CD14-positive monocyte (primary cell): ENCODE data around the gene HOXB1. TPM values are rescaled to one million over a fixed set of nuclear protein-coding genes. Genes with fewer than 3 reads are reported as not detected.

Source experiments
- DNase-seq, 3 donors: peaks; one replicate each; pipeline ENCODE4 v3.0.0-alpha.2; 2011 to 2022
- H2AFZ ChIP-seq: 2 replicates; pipeline ENCODE4 v1.6.0; 2012; ENCODE audit warnings: mild to moderate bottlenecking, low read depth, low read length, inconsistent platforms; ENCODE audit not compliant: insufficient read depth, poor library complexity, severe bottlenecking
- H3K27ac ChIP-seq, 2 donors: 1 replicate in 1 of 2; 2 replicates in 1 of 2; pipeline ENCODE4 v1.5.1; 2012 to 2013; ENCODE audit warnings: low read length in 2 of 2, control low read depth in 1 of 2, inconsistent platforms in 1 of 2, low read depth in 1 of 2, mild to moderate bottlenecking in 1 of 2
- H3K27me3 ChIP-seq, 2 donors: one replicate each; pipeline versions ENCODE4 v1.6.0 to v1.6.1; 2011 to 2013; ENCODE audit warnings: low read length in 2 of 2; ENCODE audit not compliant: control insufficient read depth in 2 of 2, insufficient read depth in 2 of 2
- H3K36me3 ChIP-seq, 2 donors: replicated peaks in 1 of 2; 1 replicate in 1 of 2; 2 replicates in 1 of 2; pipeline versions ENCODE4 v1.5.1 to v1.6.1; 2012 to 2013; ENCODE audit warnings: low read length in 2 of 2, control low read depth in 1 of 2, inconsistent platforms in 1 of 2, mild to moderate bottlenecking in 1 of 2; ENCODE audit not compliant: insufficient read depth in 2 of 2, control insufficient read depth in 1 of 2
- H3K4me1 ChIP-seq, 2 donors: 1 replicate in 1 of 2; 2 replicates in 1 of 2; pipeline versions ENCODE4 v1.5.1 to v1.6.1; 2012 to 2013; ENCODE audit warnings: low read length in 2 of 2, control low read depth in 1 of 2, inconsistent platforms in 1 of 2, mild to moderate bottlenecking in 1 of 2, moderate library complexity in 1 of 2; ENCODE audit not compliant: insufficient read depth in 2 of 2, control insufficient read depth in 1 of 2
- H3K4me2 ChIP-seq: replicated peaks from 2 replicates; pipeline ENCODE3; 2012; ENCODE audit warnings: low read length, moderate library complexity, mild to moderate bottlenecking; ENCODE audit not compliant: poor library complexity, severe bottlenecking; ENCODE audit errors: extremely low read depth
- H3K4me3 ChIP-seq, 3 experiments: fragments of 200-600 bp in 1 of 3; sonication (generic) in 1 of 3; replicated peaks in 1 of 3; 1 replicate in 2 of 3; 2 replicates in 1 of 3; pipeline ENCODE4 v1.5.1; 2011 to 2013; ENCODE audit warnings: low read length in 3 of 3, mild to moderate bottlenecking in 3 of 3, control low read depth in 2 of 3, low read depth in 2 of 3, inconsistent platforms in 1 of 3, moderate library complexity in 1 of 3
- H3K79me2 ChIP-seq: 2 replicates; pipeline ENCODE4 v1.6.0; 2012; ENCODE audit warnings: mild to moderate bottlenecking, control low read depth, inconsistent platforms, low read length, moderate library complexity; ENCODE audit not compliant: insufficient read depth
- H3K9ac ChIP-seq: 2 replicates; pipeline ENCODE4 v1.6.0; 2017; ENCODE audit warnings: low read length, mild to moderate bottlenecking; ENCODE audit not compliant: insufficient read depth, poor library complexity, severe bottlenecking
- H3K9me3 ChIP-seq, 2 donors: replicated peaks in 1 of 2; 1 replicate in 1 of 2; 2 replicates in 1 of 2; pipeline versions ENCODE4 v1.5.1 to v1.6.1; 2012 to 2013; ENCODE audit warnings: low read length in 2 of 2, control low read depth in 1 of 2; ENCODE audit not compliant: control insufficient read depth in 1 of 2, insufficient read depth in 1 of 2
- H4K20me1 ChIP-seq: 2 replicates; pipeline ENCODE4 v1.6.0; 2012; ENCODE audit warnings: mild to moderate bottlenecking, low read length, control low read depth, moderate library complexity; ENCODE audit not compliant: insufficient read depth
- H3K27ac Mint-ChIP-seq, 7 donors: one replicate each; pipeline ENCODE4 v1.8.0; 2020; ENCODE audit warnings: mild to moderate bottlenecking in 7 of 7, mixed read lengths in 7 of 7, moderate library complexity in 6 of 7, inconsistent platforms in 2 of 7
- H3K27me3 Mint-ChIP-seq, 3 donors: one replicate each; pipeline ENCODE4 v1.8.0; 2021 to 2022; ENCODE audit warnings: low read depth in 3 of 3, mild to moderate bottlenecking in 3 of 3, mixed read lengths in 3 of 3, moderate library complexity in 3 of 3, inconsistent platforms in 1 of 3
- H3K36me3 Mint-ChIP-seq, 2 donors: one replicate each; pipeline ENCODE4 v1.8.0; 2020; ENCODE audit warnings: mixed read lengths in 2 of 2, inconsistent platforms in 1 of 2, mild to moderate bottlenecking in 1 of 2
- H3K4me1 Mint-ChIP-seq: one replicate; pipeline ENCODE4 v1.8.0; 2020; ENCODE audit warnings: mild to moderate bottlenecking, mixed read lengths
- H3K4me3 Mint-ChIP-seq, 2 donors: one replicate each; pipeline ENCODE4 v1.8.0; 2020; ENCODE audit warnings: mild to moderate bottlenecking in 2 of 2, mixed read lengths in 2 of 2, moderate library complexity in 1 of 2
- H3K9me3 Mint-ChIP-seq, 7 donors: one replicate each; pipeline ENCODE4 v1.8.0; 2020 to 2022; ENCODE audit warnings: mixed read lengths in 7 of 7, mild to moderate bottlenecking in 6 of 7, moderate library complexity in 6 of 7, inconsistent platforms in 2 of 7
- WGBS: methylation state at CpG from one replicate; pipeline ENCODE4 v1.1.5; 2013; ENCODE audit warnings: missing lambda C conversion rate; ENCODE audit not compliant: insufficient coverage; 5-methylcytosine and 5-hydroxymethylcytosine counted together
- intact Hi-C, 2 donors: fragments of 100-400 bp; cut with micrococcal nuclease; formaldehyde crosslinking; loops; one replicate each; pipeline versions ENCODE4 v1.15.0 to v1.15.1; 2023
- polyA plus RNA-seq, 3 donors: library from polyadenylated mRNA; depleted of rRNA in 1 of 3; unstranded in 2 of 3; stranded (reverse) in 1 of 3; fragments of 300-500 nt in 2 of 3; fragments of >200 nt in 1 of 3; fragmentation: Illumina TruSeq in 2 of 3; gene quantifications; 1 replicate in 2 of 3; 2 replicates in 1 of 3; pipeline ENCODE4 v1.2.3, GENCODE V29; 2012 to 2021
- TF ChIP-seq, protein P1 (sequence below): fragments of 200-600 bp; IDR thresholded peaks from one replicate; pipeline ENCODE4 v1.8.0; 2022; ENCODE audit warnings: antibody characterized with exemption, mild to moderate bottlenecking

Gene HOXB1
- polyA plus RNA-seq, 3 donors, result not detected

- no peak overlapping the region for H3K27ac Mint-ChIP-seq
- WGBS, result 67% methylated on average over 1 of the region's 6 CpGs
- no peak overlapping the region for H2AFZ ChIP-seq
Observed at GRCh38 chr17:48513666-48514455, 16.9 kb downstream of the HOXB1 start.

DNA sequence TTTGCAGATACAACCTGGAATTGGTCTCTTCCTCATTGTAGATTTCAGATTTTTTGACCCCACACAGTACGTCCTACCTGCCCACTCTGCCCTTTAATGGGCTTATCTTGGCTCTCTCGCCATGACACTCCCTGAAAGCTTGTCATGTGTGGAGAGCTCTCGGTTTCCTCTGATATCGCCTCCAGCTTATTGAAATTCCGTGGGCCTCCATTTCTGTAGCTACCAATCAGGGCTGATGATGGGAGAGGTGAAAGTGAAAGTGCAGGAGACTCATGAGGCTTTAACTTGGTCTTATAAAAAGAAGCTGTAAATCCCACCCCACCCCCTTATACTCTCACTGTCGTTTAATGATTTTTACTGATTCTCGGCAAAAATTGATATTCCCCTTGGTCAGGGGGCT lies 17.7 kb downstream of the HOXB1 start:
- Histone ChIP-seq H3K27me3 (peaks cover 4 to 11% of the 10 kb centered on the region in 2 donors), H3K27ac (no peak overlapping the region), H2AFZ (no peak overlapping the region), H3K4me3 (no peak overlapping the region), H3K4me1 (no peaks in the 10 kb centered on the region), H3K36me3 (no peaks in the 10 kb centered on the region), H3K4me2 (peak overlapping the region; percentile 19), H4K20me1 (no peaks in the 10 kb centered on the region), H3K9ac (no peak overlapping the region), H3K79me2 (no peaks in the 10 kb centered on the region), H3K9me3 (no peaks in the 10 kb centered on the region)
- peaks cover 12% of the 10 kb centered on the region for H3K4me1 Mint-ChIP-seq
- WGBS, result 74% methylated on average over 3 of the region's 7 CpGs
- no peak overlapping the region for H3K27ac Mint-ChIP-seq
- H3K36me3 Mint-ChIP-seq, result no peaks in the 10 kb centered on the region
- intact Hi-C loops, result no loop called here
- peak overlapping the region; percentile 59 to 86 for H3K4me3 Mint-ChIP-seq
- H3K27me3 Mint-ChIP-seq, result peaks cover 15 to 51% (median 25%) of the 10 kb centered on the region in 3 donors
- H3K9me3 Mint-ChIP-seq, result peaks cover 0 to 3% (median under 1%) of the 10 kb centered on the region in 7 donors
- no peak for DNase-seq
- TF ChIP-seq, protein P1, sequence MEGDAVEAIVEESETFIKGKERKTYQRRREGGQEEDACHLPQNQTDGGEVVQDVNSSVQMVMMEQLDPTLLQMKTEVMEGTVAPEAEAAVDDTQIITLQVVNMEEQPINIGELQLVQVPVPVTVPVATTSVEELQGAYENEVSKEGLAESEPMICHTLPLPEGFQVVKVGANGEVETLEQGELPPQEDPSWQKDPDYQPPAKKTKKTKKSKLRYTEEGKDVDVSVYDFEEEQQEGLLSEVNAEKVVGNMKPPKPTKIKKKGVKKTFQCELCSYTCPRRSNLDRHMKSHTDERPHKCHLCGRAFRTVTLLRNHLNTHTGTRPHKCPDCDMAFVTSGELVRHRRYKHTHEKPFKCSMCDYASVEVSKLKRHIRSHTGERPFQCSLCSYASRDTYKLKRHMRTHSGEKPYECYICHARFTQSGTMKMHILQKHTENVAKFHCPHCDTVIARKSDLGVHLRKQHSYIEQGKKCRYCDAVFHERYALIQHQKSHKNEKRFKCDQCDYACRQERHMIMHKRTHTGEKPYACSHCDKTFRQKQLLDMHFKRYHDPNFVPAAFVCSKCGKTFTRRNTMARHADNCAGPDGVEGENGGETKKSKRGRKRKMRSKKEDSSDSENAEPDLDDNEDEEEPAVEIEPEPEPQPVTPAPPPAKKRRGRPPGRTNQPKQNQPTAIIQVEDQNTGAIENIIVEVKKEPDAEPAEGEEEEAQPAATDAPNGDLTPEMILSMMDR, result no peak

More at GRCh38 chr17:48513666-48514455, 16.9 kb downstream of the HOXB1 start:
- Mint-ChIP-seq H3K27me3 (peaks cover 15 to 56% (median 29%) of the 10 kb centered on the region in 3 donors), H3K9me3 (peaks cover 0 to 3% (median 0%) of the 10 kb centered on the region in 7 donors), H3K36me3 (no peaks in the 10 kb centered on the region), H3K4me3 (peak overlapping the region in 1 of 2 donors; percentile 22), H3K4me1 (peaks cover 12% of the 10 kb centered on the region)
- DNase-seq, result no peak
- H3K4me2 ChIP-seq, result no peak overlapping the region
- no peak overlapping the region for H3K9ac ChIP-seq
- H3K36me3 ChIP-seq, result no peaks in the 10 kb centered on the region
- no peak overlapping the region for H3K4me3 ChIP-seq
- no peaks in the 10 kb centered on the region for H3K4me1 ChIP-seq
- TF ChIP-seq, protein P1, result no peak
- H3K79me2 ChIP-seq, result no peaks in the 10 kb centered on the region
- no peaks in the 10 kb centered on the region for H4K20me1 ChIP-seq
- intact Hi-C loops, result no loop called here
- H3K9me3 ChIP-seq, result no peaks in the 10 kb centered on the region
- H3K27ac ChIP-seq, result no peak overlapping the region
- peaks cover 5 to 12% of the 10 kb centered on the region in 2 donors for H3K27me3 ChIP-seq
